Neural progenitor cell (in vitro differentiated cells): ENCODE data around the gene ZNF771. TPM values are rescaled to one million over a fixed set of nuclear protein-coding genes. Genes with fewer than 3 reads are reported as not detected.

Source experiments
- DNase-seq: peaks from one replicate; pipeline ENCODE4 v3.0.0-alpha.2; 2016; ENCODE audit warnings: low spot score
- H2AFZ ChIP-seq: fragments of 200-600 bp; sonication (generic); replicated peaks from 2 replicates; pipeline ENCODE4 v1.6.1; 2016; ENCODE audit warnings: antibody characterized with exemption
- H3F3A ChIP-seq: fragments of 200-600 bp; sonication (generic); 2 replicates; pipeline ENCODE4 v1.6.1; 2016; ENCODE audit warnings: antibody characterized with exemption, low read depth
- H3K27ac ChIP-seq: fragments of 200-600 bp; sonication (generic); 2 replicates; pipeline ENCODE4 v1.5.1; 2016; ENCODE audit warnings: mild to moderate bottlenecking
- H3K27me3 ChIP-seq: fragments of 200-600 bp; sonication (generic); 2 replicates; pipeline ENCODE4 v1.6.1; 2016; ENCODE audit warnings: mild to moderate bottlenecking, moderate library complexity
- H3K36me3 ChIP-seq: fragments of 200-600 bp; sonication (generic); 2 replicates; pipeline ENCODE4 v1.5.1; 2016
- H3K4me1 ChIP-seq: fragments of 200-600 bp; sonication (generic); 2 replicates; pipeline ENCODE4 v1.6.1; 2016; ENCODE audit warnings: mixed run types
- H3K4me2 ChIP-seq: fragments of 200-600 bp; sonication (generic); 2 replicates; pipeline ENCODE4 v1.6.1; 2016
- H3K4me3 ChIP-seq: fragments of 200-600 bp; sonication (generic); 2 replicates; pipeline ENCODE4 v1.5.1; 2016
- H3K79me2 ChIP-seq: fragments of 200-600 bp; sonication (generic); 2 replicates; pipeline ENCODE4 v1.6.1; 2016; ENCODE audit warnings: low read depth
- H3K9ac ChIP-seq: fragments of 200-600 bp; sonication (generic); 2 replicates; pipeline ENCODE4 v1.6.1; 2016
- H3K9me3 ChIP-seq: fragments of 200-600 bp; sonication (generic); 2 replicates; pipeline ENCODE4 v1.5.1; 2016; ENCODE audit warnings: low read depth
- H4K20me1 ChIP-seq: fragments of 200-600 bp; sonication (generic); 2 replicates; pipeline ENCODE4 v1.6.1; 2016; ENCODE audit warnings: low read depth
- H3K27ac Mint-ChIP-seq: 3 replicates; pipeline ENCODE4 v1.8.0; 2021; ENCODE audit warnings: mixed read lengths
- H3K27me3 Mint-ChIP-seq: 2 replicates; pipeline ENCODE4 v1.8.0; 2022; ENCODE audit warnings: low read depth, mild to moderate bottlenecking, inconsistent platforms, moderate library complexity, mixed read lengths; ENCODE audit not compliant: insufficient read depth
- H3K36me3 Mint-ChIP-seq: 3 replicates; pipeline ENCODE4 v1.8.0; 2021; ENCODE audit warnings: mixed read lengths
- H3K4me1 Mint-ChIP-seq: 3 replicates; pipeline ENCODE4 v1.8.0; 2021; ENCODE audit warnings: mixed read lengths
- H3K4me3 Mint-ChIP-seq: 3 replicates; pipeline ENCODE4 v1.8.0; 2021; ENCODE audit warnings: mild to moderate bottlenecking, moderate library complexity, mixed read lengths
- H3K9me3 Mint-ChIP-seq: 3 replicates; pipeline ENCODE4 v1.8.0; 2020; ENCODE audit warnings: mixed read lengths
- EZH2 ChIP-seq: fragments of 200-600 bp; sonication (generic); IDR thresholded peaks from 2 replicates; pipeline ENCODE4 v1.6.1; 2017; ENCODE audit warnings: antibody characterized with exemption, mild to moderate bottlenecking, moderate library complexity
- EZH2phosphoT487 ChIP-seq: fragments of 200-600 bp; sonication (generic); IDR thresholded peaks from 2 replicates; pipeline ENCODE4 v1.6.1; 2017; ENCODE audit warnings: antibody characterized with exemption
- total RNA-seq: library from RNA; depleted of rRNA; stranded (reverse); fragments of >200 nt; gene quantifications from 2 replicates; pipeline ENCODE4 v1.2.3, GENCODE V29; 2015; ENCODE audit warnings: low replicate concordance
- TF ChIP-seq, protein P1 (sequence below): fragments of 200-600 bp; sonication (generic); IDR thresholded peaks from 2 replicates; pipeline ENCODE4 v1.5.1; 2017; ENCODE audit warnings: antibody characterized with exemption, mild to moderate bottlenecking

ZNF771 gene
- total RNA-seq, 1 donor from 2014 or later: 6.0 TPM

DNA sequence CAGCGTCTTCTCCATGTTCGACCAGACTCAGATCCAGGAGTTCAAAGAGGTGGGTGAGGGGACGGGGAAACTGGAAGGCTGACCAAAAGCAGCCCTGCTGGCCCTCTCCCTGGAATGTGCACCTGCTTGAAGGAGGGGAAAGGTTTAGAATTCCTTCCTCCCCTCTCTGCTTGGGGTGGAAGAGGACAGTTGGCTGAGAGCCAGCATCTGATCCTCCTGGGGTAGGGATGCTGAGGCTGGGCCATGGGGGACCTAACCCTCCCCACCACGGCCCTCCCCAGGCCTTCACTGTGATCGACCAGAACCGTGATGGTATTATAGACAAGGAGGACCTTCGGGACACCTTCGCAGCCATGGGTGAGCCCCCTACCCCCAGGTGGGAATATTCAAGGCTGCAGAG lies 31.5 kb upstream of the ZNF771 start:
- H3K9me3 ChIP-seq: no peaks in the 10 kb centered on the region
- Mint-ChIP-seq H3K27me3 (no peaks in the 10 kb centered on the region), H3K36me3 (peaks cover 3% of the 10 kb centered on the region), H3K4me3 (peak overlapping the region; percentile 18), H3K27ac (no peak overlapping the region), H3K4me1 (peaks cover 36% of the 10 kb centered on the region), H3K9me3 (no peaks in the 10 kb centered on the region)
- DNase-seq: no peak
- H3K4me1 ChIP-seq: peaks cover 25% of the 10 kb centered on the region
- H3K36me3 ChIP-seq: no peaks in the 10 kb centered on the region
- peaks cover 16% of the 10 kb centered on the region for H3K79me2 ChIP-seq
- peaks cover 34% of the 10 kb centered on the region for H3F3A ChIP-seq
- H3K27ac ChIP-seq: no peak overlapping the region
- H2AFZ ChIP-seq: no peak overlapping the region
- no peak overlapping the region for H3K9ac ChIP-seq
- peaks cover 6% of the 10 kb centered on the region for H4K20me1 ChIP-seq
- peak overlapping the region; percentile 5 for H3K4me2 ChIP-seq
- H3K4me3 ChIP-seq: no peak overlapping the region
- TF ChIP-seq, protein P1, sequence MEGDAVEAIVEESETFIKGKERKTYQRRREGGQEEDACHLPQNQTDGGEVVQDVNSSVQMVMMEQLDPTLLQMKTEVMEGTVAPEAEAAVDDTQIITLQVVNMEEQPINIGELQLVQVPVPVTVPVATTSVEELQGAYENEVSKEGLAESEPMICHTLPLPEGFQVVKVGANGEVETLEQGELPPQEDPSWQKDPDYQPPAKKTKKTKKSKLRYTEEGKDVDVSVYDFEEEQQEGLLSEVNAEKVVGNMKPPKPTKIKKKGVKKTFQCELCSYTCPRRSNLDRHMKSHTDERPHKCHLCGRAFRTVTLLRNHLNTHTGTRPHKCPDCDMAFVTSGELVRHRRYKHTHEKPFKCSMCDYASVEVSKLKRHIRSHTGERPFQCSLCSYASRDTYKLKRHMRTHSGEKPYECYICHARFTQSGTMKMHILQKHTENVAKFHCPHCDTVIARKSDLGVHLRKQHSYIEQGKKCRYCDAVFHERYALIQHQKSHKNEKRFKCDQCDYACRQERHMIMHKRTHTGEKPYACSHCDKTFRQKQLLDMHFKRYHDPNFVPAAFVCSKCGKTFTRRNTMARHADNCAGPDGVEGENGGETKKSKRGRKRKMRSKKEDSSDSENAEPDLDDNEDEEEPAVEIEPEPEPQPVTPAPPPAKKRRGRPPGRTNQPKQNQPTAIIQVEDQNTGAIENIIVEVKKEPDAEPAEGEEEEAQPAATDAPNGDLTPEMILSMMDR: no peak
- TF ChIP-seq EZH2: no peak
- TF ChIP-seq EZH2phosphoT487: no peak
- H3K27me3 ChIP-seq: no peaks in the 10 kb centered on the region

DNA sequence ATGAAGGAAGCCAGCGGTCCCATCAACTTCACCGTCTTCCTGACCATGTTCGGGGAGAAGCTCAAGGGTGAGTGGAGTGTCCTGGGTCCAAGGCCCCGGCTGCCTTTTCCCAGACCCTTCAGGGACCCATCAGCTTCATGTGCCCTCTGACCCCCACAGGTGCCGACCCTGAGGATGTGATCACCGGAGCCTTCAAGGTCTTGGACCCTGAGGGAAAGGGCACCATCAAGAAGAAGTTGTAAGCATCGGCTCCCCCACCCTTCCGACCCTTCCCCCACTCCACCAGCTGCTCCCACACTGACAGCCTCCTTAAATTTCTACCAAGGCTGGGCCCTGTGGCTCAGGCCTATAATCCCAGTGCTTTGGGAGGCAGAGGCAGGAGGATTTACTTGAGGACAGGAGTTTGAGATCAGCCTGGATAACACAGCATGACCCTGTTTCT lies 30.9 kb upstream of the ZNF771 start:
- Histone ChIP-seq H3K36me3 (no peaks in the 10 kb centered on the region), H3K27me3 (no peaks in the 10 kb centered on the region), H3K79me2 (peaks cover 16% of the 10 kb centered on the region), H3F3A (peaks cover 29% of the 10 kb centered on the region), H3K9me3 (no peaks in the 10 kb centered on the region), H3K9ac (no peak overlapping the region), H4K20me1 (peaks cover 6% of the 10 kb centered on the region), H3K4me3 (no peak overlapping the region), H3K4me2 (no peak overlapping the region), H3K4me1 (peaks cover 22% of the 10 kb centered on the region), H2AFZ (no peak overlapping the region), H3K27ac (no peak overlapping the region)
- Mint-ChIP-seq H3K27me3 (no peaks in the 10 kb centered on the region), H3K9me3 (no peaks in the 10 kb centered on the region), H3K4me1 (peaks cover 36% of the 10 kb centered on the region), H3K27ac (no peak overlapping the region), H3K4me3 (peak overlapping the region; percentile 24), H3K36me3 (peaks cover 3% of the 10 kb centered on the region)
- TF ChIP-seq EZH2 (no peak), EZH2phosphoT487 (no peak)
- TF ChIP-seq, protein P1: no peak
- no peak for DNase-seq

DNA sequence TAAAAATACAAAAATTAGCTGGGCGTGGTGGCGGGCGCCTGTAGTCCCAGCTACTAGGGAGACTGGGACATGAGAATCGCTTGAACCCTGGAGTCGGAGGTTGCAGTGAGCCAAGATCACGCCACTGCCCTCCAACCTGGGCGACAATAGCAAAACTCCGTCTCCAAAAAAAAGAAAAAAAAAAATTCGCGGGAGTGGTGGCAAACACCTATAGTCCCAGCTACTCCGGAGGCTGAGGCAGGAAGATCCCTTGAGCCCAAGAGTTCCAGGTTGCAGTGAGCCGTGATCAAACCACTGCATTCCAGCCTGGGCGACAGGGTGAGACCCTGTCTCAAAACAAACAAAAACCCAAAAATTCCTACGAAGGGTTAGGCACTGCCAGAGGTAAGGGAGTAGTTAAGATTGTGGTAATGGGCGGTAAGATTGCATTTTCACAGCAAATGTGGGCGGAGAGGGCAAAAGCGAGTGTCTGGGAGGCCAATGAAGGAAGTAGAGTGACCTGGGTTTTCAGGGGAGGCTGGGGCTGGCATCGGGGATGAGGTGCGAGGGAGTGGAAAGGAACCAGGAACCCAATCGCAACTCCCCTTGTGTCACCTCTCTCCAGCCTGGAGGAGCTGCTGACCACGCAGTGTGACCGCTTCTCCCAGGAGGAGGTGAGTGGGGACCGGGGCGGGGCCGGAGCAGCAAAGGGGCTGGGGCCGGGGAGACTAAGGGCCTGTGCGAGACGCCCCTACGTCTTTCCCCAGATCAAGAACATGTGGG lies 30.2 kb upstream of the ZNF771 start:
- H4K20me1 ChIP-seq: peaks cover 6% of the 10 kb centered on the region
- peaks cover 16% of the 10 kb centered on the region for H3K79me2 ChIP-seq
- H3K9me3 ChIP-seq: no peaks in the 10 kb centered on the region
- Mint-ChIP-seq H3K27me3 (no peaks in the 10 kb centered on the region), H3K36me3 (peaks cover 3% of the 10 kb centered on the region), H3K4me3 (peak overlapping the region; percentile 95), H3K27ac (peak overlapping the region; percentile 91), H3K4me1 (peaks cover 34% of the 10 kb centered on the region), H3K9me3 (no peaks in the 10 kb centered on the region)
- no peak overlapping the region for H2AFZ ChIP-seq
- H3K27ac ChIP-seq: peak overlapping the region; percentile 99
- peaks cover 19% of the 10 kb centered on the region for H3K4me1 ChIP-seq
- H3K36me3 ChIP-seq: no peaks in the 10 kb centered on the region
- H3K27me3 ChIP-seq: no peaks in the 10 kb centered on the region
- H3K4me2 ChIP-seq: peak overlapping the region; percentile 79
- no peak overlapping the region for H3K9ac ChIP-seq
- TF ChIP-seq, protein P1: no peak
- no peak for TF ChIP-seq EZH2
- no peak for TF ChIP-seq EZH2phosphoT487
- peak; percentile 38 for DNase-seq
- H3F3A ChIP-seq: peaks cover 27% of the 10 kb centered on the region
- peak overlapping the region; percentile 62 for H3K4me3 ChIP-seq
